ENCODE results near the gene CAMK4. TPM values are rescaled to one million over a fixed set of nuclear protein-coding genes. Genes with fewer than 3 reads are reported as not detected.

Gene CAMK4
- total RNA-seq, 1 experiment from 2014 or later, result 6.3 TPM

DNA sequence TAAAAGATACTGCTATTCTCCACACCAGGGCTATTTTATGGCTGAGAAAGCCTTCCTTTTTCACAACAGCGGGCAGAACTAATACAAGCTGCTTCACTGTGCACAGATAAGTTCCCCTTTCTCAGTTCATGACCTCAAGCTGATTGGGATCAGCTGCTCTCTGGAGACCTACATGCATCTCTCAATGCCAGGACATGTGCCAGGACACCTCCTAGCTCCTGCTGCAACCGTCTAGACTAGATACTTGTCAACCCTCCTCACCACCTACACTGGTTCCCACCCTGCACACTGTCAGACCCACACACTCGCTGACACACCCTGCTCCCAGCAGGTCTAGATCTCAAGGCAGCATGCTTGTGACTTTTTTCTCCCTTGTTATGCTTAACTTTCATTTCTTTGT lies 248.4 kb downstream of the CAMK4 start:
- H3K23ac ChIP-seq (ENCODE audit: insufficient read length, low read depth, low read length), result no peak overlapping the region
- no CpG with 5 or more reads among the region's 3 CpGs for WGBS (ENCODE audit: extremely low coverage, insufficient read length, low lambda C conversion rate)

More for the DNA sequence above, 248.4 kb downstream of the CAMK4 start:
- no peak overlapping the region for H2BK15ac ChIP-seq (ENCODE audit: low read depth, low read length)
- H2BK5ac ChIP-seq (ENCODE audit: insufficient read length, low read length), result no peak overlapping the region
- Mint-ChIP-seq H3K36me3 (ENCODE audit: insufficient read depth in 1 of 3, low read depth in 3 of 3) (peaks cover 0 to 8% (median 4%) of the 10 kb centered on the region in 3 experiments; a peak in 2 of 7 replicates), H3K9me3 (peaks cover 0 to 5% of the 10 kb centered on the region in 2 experiments; a peak in 2 of 5 replicates), H3K27ac (no peak overlapping the region), H3K27me3 (ENCODE audit: low read depth) (no peaks in the 10 kb centered on the region), H3K4me1 (no peaks in the 10 kb centered on the region), H3K4me3 (no peak overlapping the region)
- DNase-seq, result no peak
- no peak overlapping the region for H3K9ac ChIP-seq (ENCODE audit: extremely low read depth, insufficient read length, low read length)
- H2AFZ ChIP-seq (ENCODE audit: low read length), result no peak overlapping the region
- no peaks in the 10 kb centered on the region for H3K79me1 ChIP-seq (ENCODE audit: insufficient read depth, low read depth, low read length, poor library complexity, severe bottlenecking)
- H4K8ac ChIP-seq (replicated peaks; ENCODE audit: insufficient read length, low read depth, low read length), result no peak overlapping the region
- no peaks in the 10 kb centered on the region for H3K23me2 ChIP-seq (ENCODE audit: insufficient read length, low read depth, low read length, poor library complexity, severe bottlenecking)
- H3T11ph ChIP-seq (ENCODE audit: low read length), result no peak overlapping the region
- no peaks in the 10 kb centered on the region for H3K27me3 ChIP-seq (ENCODE audit: insufficient read depth, low read length)
- no peak overlapping the region for H2BK120ac ChIP-seq (ENCODE audit: low read depth, low read length, poor library complexity, severe bottlenecking)
- H3K79me2 ChIP-seq (ENCODE audit: insufficient read depth, low read length), result no peaks in the 10 kb centered on the region
- no peak overlapping the region for H4K91ac ChIP-seq (ENCODE audit: insufficient read length, low read depth, low read length)
- TF ChIP-seq, protein P1, sequence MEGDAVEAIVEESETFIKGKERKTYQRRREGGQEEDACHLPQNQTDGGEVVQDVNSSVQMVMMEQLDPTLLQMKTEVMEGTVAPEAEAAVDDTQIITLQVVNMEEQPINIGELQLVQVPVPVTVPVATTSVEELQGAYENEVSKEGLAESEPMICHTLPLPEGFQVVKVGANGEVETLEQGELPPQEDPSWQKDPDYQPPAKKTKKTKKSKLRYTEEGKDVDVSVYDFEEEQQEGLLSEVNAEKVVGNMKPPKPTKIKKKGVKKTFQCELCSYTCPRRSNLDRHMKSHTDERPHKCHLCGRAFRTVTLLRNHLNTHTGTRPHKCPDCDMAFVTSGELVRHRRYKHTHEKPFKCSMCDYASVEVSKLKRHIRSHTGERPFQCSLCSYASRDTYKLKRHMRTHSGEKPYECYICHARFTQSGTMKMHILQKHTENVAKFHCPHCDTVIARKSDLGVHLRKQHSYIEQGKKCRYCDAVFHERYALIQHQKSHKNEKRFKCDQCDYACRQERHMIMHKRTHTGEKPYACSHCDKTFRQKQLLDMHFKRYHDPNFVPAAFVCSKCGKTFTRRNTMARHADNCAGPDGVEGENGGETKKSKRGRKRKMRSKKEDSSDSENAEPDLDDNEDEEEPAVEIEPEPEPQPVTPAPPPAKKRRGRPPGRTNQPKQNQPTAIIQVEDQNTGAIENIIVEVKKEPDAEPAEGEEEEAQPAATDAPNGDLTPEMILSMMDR (conservative IDR thresholded peaks at IDR 0.05), result no peak
- H3K4me2 ChIP-seq (ENCODE audit: insufficient read depth, insufficient read length, low read length), result no peak overlapping the region
- H3K9me3 ChIP-seq (ENCODE audit: control insufficient read depth, low read depth, low read length), result no peaks in the 10 kb centered on the region
- no peak overlapping the region for H3K27ac ChIP-seq (ENCODE audit: insufficient read length, low read depth, low read length)
- H4K5ac ChIP-seq (ENCODE audit: insufficient read length, low read depth, low read length), result no peak overlapping the region
- H3K14ac ChIP-seq (ENCODE audit: insufficient read depth, low read length), result no peak overlapping the region
- H3K18ac ChIP-seq (ENCODE audit: insufficient read length, low read depth, low read length), result no peak overlapping the region
- no peak overlapping the region for H2BK12ac ChIP-seq (ENCODE audit: insufficient read length, low read depth, low read length)
- no peaks in the 10 kb centered on the region for H3K4me1 ChIP-seq (ENCODE audit: insufficient read depth, low read length)
- H2AK5ac ChIP-seq (ENCODE audit: insufficient read length, low read length), result no peak overlapping the region
- no peak overlapping the region for H3K4ac ChIP-seq (ENCODE audit: low read depth, low read length)
- no peaks in the 10 kb centered on the region for H4K20me1 ChIP-seq (ENCODE audit: control insufficient read depth, insufficient read depth, insufficient read length)
- no peak overlapping the region for H3K56ac ChIP-seq (ENCODE audit: insufficient read length, low read depth, low read length)
- no peak overlapping the region for H2BK20ac ChIP-seq (ENCODE audit: low read depth, low read length, poor library complexity, severe bottlenecking)
